Measurements from ENCODE around the gene ITK. TPM values are rescaled to one million over a fixed set of nuclear protein-coding genes. Genes with fewer than 3 reads are reported as not detected.

Gene ITK
- total RNA-seq, 1 donor from 2014 or later: not detected

GRCh38 chr5:157245886-157246285 is 65.2 kb downstream of the ITK start:
- no peak for DNase-seq (ENCODE audit: low read depth, low spot score)

GRCh38 chr5:157247267-157247666 is 66.6 kb downstream of the ITK start:
- DNase-seq (ENCODE audit: low read depth, low spot score): no peak

GRCh38 chr5:157248821-157249470 is 68.3 kb downstream of the ITK start:
- DNase-seq (ENCODE audit: low read depth, low spot score): no peak

GRCh38 chr5:157252711-157253465 is 72.2 kb downstream of the ITK start:
- no peak for DNase-seq (ENCODE audit: low read depth, low spot score)

- DNase-seq (ENCODE audit: low read depth, low spot score): no peak
Measured at GRCh38 chr5:157253547-157253946, 72.9 kb downstream of the ITK start.

- no peak for DNase-seq (ENCODE audit: low read depth, low spot score)
Measured at GRCh38 chr5:157258450-157258849, 77.8 kb downstream of the ITK start.

- DNase-seq (ENCODE audit: low read depth, low spot score): no peak
Measured at GRCh38 chr5:157259699-157260098, 79.1 kb downstream of the ITK start.

- no peak for DNase-seq (ENCODE audit: low read depth, low spot score)
Measured at GRCh38 chr5:157263496-157264090, 83.0 kb downstream of the ITK start.

- DNase-seq (ENCODE audit: low read depth, low spot score): no peak
Measured at GRCh38 chr5:157265714-157266285, 85.2 kb downstream of the ITK start, which contains the start of gene CYFIP2. TSS of gene CYFIP2 (plus strand) at chr5:157266123. CDS start at chr5:157285362, 19,239 bp downstream.

- no peak for DNase-seq (ENCODE audit: low read depth, low spot score)
Measured at GRCh38 chr5:157266286-157267007, 85.8 kb downstream of the ITK start.

- no peak for DNase-seq (ENCODE audit: low read depth, low spot score)
Measured at GRCh38 chr5:157267025-157267424, 86.4 kb downstream of the ITK start.

GRCh38 chr5:157267761-157268480 is 87.3 kb downstream of the ITK start:
- DNase-seq (ENCODE audit: low read depth, low spot score): no peak

- DNase-seq (ENCODE audit: low read depth, low spot score): no peak
Measured at GRCh38 chr5:157269165-157269671, 88.6 kb downstream of the ITK start.

- DNase-seq (ENCODE audit: low read depth, low spot score): no peak
Measured at GRCh38 chr5:157269761-157270272, 89.2 kb downstream of the ITK start.

- DNase-seq (ENCODE audit: low read depth, low spot score): no peak
Measured at GRCh38 chr5:157270771-157271170, 90.1 kb downstream of the ITK start.

- DNase-seq (ENCODE audit: low read depth, low spot score): no peak
Measured at GRCh38 chr5:157271740-157272271, 91.2 kb downstream of the ITK start.

- DNase-seq (ENCODE audit: low read depth, low spot score): no peak
Measured at GRCh38 chr5:157273131-157273556, 92.5 kb downstream of the ITK start.

- DNase-seq (ENCODE audit: low read depth, low spot score): no peak
Measured at GRCh38 chr5:157275403-157275802, 94.8 kb downstream of the ITK start.

GRCh38 chr5:157278319-157279037 is 97.8 kb downstream of the ITK start:
- DNase-seq (ENCODE audit: low read depth, low spot score): no peak
